Right atrium auricular region (tissue), 2 donors: ENCODE data around the gene ARHGAP23. TPM values are rescaled to one million over a fixed set of nuclear protein-coding genes. Genes with fewer than 3 reads are reported as not detected.
A peak's percentile ranks its signal among the peaks of the same experiment; 100 is the strongest.

ENCODE experiments used
- DNase-seq: peaks from one replicate; pipeline ENCODE4 v3.0.0-alpha.2; 2019; ENCODE audit warnings: low spot score
- H3K27ac ChIP-seq, 2 donors: fragments of 200-600 bp; sonication (generic); 1 replicate in 1 of 2; 2 replicates in 1 of 2; pipeline ENCODE4 v1.5.1; 2016 to 2019
- H3K27me3 ChIP-seq, 2 donors: fragments of 200-600 bp; sonication (generic); one replicate each; pipeline versions ENCODE4 v1.5.1 to v1.6.0; 2017 to 2019
- H3K36me3 ChIP-seq: fragments of 200-600 bp; sonication (generic); one replicate; pipeline ENCODE4 v1.5.1; 2016
- H3K4me1 ChIP-seq, 2 donors: fragments of 200-600 bp; sonication (generic); one replicate each; pipeline versions ENCODE4 v1.5.1 to v1.6.0; 2017 to 2019
- H3K4me3 ChIP-seq, 2 donors: fragments of 200-600 bp; sonication (generic); 1 replicate in 1 of 2; 2 replicates in 1 of 2; pipeline ENCODE4 v1.5.1; 2017 to 2019; ENCODE audit warnings: mild to moderate bottlenecking in 1 of 2, moderate library complexity in 1 of 2
- H3K9me3 ChIP-seq, 2 donors: fragments of 200-600 bp; sonication (generic); one replicate each; pipeline ENCODE4 v1.5.1; 2019
- total RNA-seq, 2 donors: library from RNA; depleted of rRNA; stranded (reverse); fragments of >200 nt; gene quantifications; one replicate each; pipeline ENCODE4 v1.1.0, GENCODE V29; 2016
- TF ChIP-seq, protein P1 (sequence below), 2 donors: fragments of 200-600 bp; sonication (generic); IDR thresholded peaks; one replicate each; pipeline ENCODE4 v1.5.1; 2019; ENCODE audit warnings: antibody characterized with exemption in 2 of 2

The ARHGAP23 gene
- total RNA-seq, 2 donors from 2014 or later: 59.9 to 95.6 TPM

DNA sequence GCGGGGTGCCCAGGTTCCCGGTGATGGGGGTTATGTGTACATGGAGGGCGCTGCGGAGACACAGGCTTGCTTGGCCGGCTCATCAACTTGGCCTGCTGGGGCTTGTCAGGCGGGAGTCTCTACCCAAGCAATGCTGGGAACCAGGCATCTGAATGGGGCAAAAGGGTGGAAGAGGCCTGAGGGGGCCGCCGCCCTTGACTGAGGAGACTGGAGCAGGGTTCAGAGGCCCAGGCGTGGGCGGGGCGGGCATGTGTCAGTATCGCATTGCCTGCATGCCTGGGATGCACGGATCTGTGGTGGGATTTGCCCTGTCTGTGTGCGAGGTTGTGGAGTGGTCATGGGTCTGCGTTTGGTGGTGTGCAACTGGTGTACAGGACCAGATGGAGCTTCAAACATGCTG, 21.1 kb downstream of the ARHGAP23 start:
- no peaks in the 10 kb centered on the region for H3K36me3 ChIP-seq
- TF ChIP-seq, protein P1, sequence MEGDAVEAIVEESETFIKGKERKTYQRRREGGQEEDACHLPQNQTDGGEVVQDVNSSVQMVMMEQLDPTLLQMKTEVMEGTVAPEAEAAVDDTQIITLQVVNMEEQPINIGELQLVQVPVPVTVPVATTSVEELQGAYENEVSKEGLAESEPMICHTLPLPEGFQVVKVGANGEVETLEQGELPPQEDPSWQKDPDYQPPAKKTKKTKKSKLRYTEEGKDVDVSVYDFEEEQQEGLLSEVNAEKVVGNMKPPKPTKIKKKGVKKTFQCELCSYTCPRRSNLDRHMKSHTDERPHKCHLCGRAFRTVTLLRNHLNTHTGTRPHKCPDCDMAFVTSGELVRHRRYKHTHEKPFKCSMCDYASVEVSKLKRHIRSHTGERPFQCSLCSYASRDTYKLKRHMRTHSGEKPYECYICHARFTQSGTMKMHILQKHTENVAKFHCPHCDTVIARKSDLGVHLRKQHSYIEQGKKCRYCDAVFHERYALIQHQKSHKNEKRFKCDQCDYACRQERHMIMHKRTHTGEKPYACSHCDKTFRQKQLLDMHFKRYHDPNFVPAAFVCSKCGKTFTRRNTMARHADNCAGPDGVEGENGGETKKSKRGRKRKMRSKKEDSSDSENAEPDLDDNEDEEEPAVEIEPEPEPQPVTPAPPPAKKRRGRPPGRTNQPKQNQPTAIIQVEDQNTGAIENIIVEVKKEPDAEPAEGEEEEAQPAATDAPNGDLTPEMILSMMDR (IDR thresholded peaks at IDR 0.05): no peak
- no peak overlapping the region for H3K4me3 ChIP-seq
- H3K4me1 ChIP-seq: peaks cover 6 to 67% of the 10 kb centered on the region in 2 donors
- peak overlapping the region; percentile 66 to 80 for H3K27ac ChIP-seq
- H3K9me3 ChIP-seq: no peaks in the 10 kb centered on the region
- H3K27me3 ChIP-seq: no peaks in the 10 kb centered on the region
- no peak for DNase-seq

DNA sequence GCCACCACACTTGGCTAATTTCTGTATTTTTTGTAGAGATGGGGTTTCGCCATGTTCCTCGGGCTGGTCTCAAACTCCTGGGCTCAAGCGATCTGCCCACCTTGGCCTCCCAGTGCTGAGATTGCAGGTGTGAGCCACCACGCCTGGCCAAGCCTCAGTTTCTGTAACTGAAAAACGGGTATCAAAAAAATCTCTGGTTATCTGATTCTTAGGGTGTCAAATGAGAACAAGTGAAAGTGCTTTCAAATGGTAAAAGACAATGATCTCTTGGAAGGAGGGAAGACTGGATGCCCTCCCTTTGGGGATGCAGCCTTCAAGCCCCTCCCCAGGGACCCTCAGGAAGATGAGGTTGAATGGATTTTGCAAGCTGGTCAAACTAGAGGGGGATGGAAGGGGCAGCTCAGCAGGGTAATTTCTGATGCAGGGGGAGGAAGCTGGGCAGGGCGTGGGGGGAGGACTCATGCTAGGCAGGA, 22.3 kb downstream of the ARHGAP23 start:
- no peaks in the 10 kb centered on the region for H3K9me3 ChIP-seq
- DNase-seq: no peak
- peaks cover 6 to 77% of the 10 kb centered on the region in 2 donors for H3K4me1 ChIP-seq
- TF ChIP-seq, protein P1 (IDR thresholded peaks at IDR 0.05): no peak
- H3K27ac ChIP-seq: peak overlapping the region; percentile 66 to 80
- no peak overlapping the region for H3K4me3 ChIP-seq
- no peaks in the 10 kb centered on the region for H3K36me3 ChIP-seq
- H3K27me3 ChIP-seq: no peaks in the 10 kb centered on the region

DNA sequence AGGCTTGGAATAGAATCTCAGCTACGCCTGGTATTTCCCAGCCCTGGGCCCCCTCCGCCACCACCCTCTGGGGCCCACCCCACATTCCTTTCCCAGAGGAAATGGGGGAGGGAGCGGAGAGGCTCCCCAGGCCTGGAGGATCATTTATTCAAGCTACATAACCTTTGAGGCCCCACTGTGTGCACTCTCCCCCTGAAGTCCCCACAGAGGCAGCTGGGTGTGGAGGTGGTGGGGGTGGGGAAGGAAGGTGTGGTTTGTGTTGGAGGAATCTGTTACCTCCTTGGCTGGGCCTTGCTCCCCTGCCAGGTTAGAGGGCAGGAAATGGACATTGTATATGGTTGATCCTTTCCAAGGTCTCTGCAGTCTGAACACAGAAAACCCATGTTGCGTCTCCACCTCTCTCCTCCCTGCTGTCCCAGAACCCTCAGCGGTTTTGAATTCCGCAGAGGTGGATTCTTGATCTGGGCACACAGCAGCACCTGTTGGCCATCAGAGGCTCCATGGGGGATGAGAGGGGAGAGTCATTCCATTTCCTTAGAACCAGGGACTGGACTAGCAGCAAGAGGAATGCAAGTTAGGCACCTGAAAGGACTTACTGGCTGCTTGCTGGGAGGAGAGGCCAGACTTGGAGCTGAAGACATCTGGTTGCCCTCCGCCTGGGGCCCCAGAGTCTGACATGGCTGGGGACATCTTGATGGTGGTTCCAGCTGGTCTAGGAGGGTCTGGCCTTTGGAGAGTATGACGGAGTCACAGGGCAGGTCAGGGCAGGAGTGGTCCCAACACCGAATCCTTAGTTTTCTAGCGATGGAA, 23.0 kb downstream of the ARHGAP23 start:
- Histone ChIP-seq H3K4me1 (peaks cover 6 to 83% of the 10 kb centered on the region in 2 donors), H3K4me3 (peak overlapping the region in 1 of 2 donors; percentile 13)

DNA sequence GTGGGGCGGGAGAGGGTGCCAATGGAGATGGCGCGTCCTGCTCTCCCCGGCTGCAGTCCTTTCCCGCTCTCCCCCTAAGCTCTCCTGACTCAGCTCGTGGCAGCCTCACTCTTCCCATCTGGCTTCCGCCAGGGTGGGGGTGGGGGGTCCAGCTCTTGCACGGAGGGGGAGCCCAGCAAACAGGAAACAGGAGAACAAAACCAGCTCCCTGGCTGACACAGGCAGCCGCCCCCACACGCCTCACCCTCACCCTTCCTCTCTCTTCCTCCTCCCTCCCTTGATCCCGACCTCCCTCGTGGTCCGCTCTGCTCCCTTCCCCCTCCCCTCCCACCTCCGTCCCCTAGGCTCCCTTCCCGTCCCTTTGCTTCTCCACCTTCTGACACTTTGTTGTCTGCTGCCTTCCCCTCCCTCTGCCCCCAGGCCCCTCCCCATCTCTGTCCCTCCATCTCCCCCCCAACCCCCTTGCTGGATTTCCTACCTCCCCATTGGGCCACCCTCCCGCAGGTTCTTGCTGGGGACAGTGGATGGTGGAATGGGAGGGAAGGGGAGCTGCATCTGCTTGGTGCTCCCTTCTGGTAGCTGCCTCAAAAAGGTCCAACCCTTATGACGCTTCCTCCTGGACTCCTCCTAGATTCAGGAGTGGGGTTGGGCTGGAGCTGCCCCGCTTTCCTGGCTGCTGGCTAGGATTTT, 23.7 kb downstream of the ARHGAP23 start:
- peak overlapping the region; percentile 66 to 80 for H3K27ac ChIP-seq
- no peaks in the 10 kb centered on the region for H3K36me3 ChIP-seq
- TF ChIP-seq, protein P1 (IDR thresholded peaks at IDR 0.05): no peak
- H3K4me1 ChIP-seq: peaks cover 6 to 90% of the 10 kb centered on the region in 2 donors
- no peaks in the 10 kb centered on the region for H3K27me3 ChIP-seq
- peak overlapping the region; percentile 1 to 13 for H3K4me3 ChIP-seq
- H3K9me3 ChIP-seq: no peaks in the 10 kb centered on the region
- no peak for DNase-seq

More for the DNA sequence above, 23.0 kb downstream of the ARHGAP23 start:
- Histone ChIP-seq H3K36me3 (no peaks in the 10 kb centered on the region), H3K27me3 (no peaks in the 10 kb centered on the region), H3K9me3 (no peaks in the 10 kb centered on the region), H3K27ac (peak overlapping the region; percentile 66 to 80)
- DNase-seq: no peak
- TF ChIP-seq, protein P1 (IDR thresholded peaks at IDR 0.05): no peak

DNA sequence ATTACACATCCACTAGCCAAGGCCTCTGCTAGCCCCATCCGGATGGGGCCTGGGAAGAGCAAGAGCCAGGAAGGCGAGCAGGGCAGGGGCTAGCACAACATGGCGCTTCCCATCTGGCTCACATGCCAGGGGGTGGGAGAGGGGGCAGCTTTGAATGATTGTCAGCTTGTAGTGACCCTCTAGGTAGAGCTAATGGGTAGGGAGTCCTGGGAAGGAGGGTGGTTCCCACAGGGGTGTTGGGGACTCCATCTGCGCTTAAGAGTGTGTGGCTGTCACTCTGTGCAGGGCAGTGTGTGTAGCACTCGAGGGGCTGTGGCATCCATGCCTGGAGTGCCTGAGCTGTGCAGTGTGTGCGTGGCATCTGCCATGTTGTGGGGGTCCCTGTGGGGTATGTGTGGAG, 24.5 kb downstream of the ARHGAP23 start:
- H3K4me1 ChIP-seq: peaks cover 6 to 94% of the 10 kb centered on the region in 2 donors
- H3K9me3 ChIP-seq: no peaks in the 10 kb centered on the region
- no peaks in the 10 kb centered on the region for H3K27me3 ChIP-seq
- peak overlapping the region; percentile 66 to 80 for H3K27ac ChIP-seq
- no peak overlapping the region for H3K4me3 ChIP-seq
- no peak for DNase-seq
- TF ChIP-seq, protein P1 (IDR thresholded peaks at IDR 0.05): no peak
- no peaks in the 10 kb centered on the region for H3K36me3 ChIP-seq
